ES-I3 (cell line): ENCODE results near the gene LRPAP1.
"Not testable (repeated sequence)": the region's sequence is repeated elsewhere in the genome, so short reads cannot be mapped to it uniquely, and the experiment has no call there.

Experiments
- H3K36me3 ChIP-seq: 2 replicates; pipeline ENCODE4 v1.6.1; 2013; ENCODE audit warnings: mild to moderate bottlenecking, low read length, control low read depth, moderate library complexity; ENCODE audit not compliant: insufficient read depth
- H3K4me1 ChIP-seq: 2 replicates; pipeline ENCODE4 v1.6.1; 2013; ENCODE audit warnings: mild to moderate bottlenecking, control low read depth, low read length; ENCODE audit not compliant: insufficient read depth
- H3K9ac ChIP-seq: 2 replicates; pipeline ENCODE4 v1.6.1; 2013; ENCODE audit warnings: low read depth, mild to moderate bottlenecking, low read length, moderate library complexity
- H3K9me3 ChIP-seq: 2 replicates; pipeline ENCODE4 v1.6.1; 2013; ENCODE audit warnings: mild to moderate bottlenecking, low read length, moderate library complexity; ENCODE audit not compliant: control insufficient read depth, insufficient read depth

LRPAP1 gene

GRCh38 chr4:3550792-3551325 lies 18.6 kb upstream of the LRPAP1 start:
- H3K36me3 ChIP-seq, H3K9me3 ChIP-seq, H3K9ac ChIP-seq, H3K4me1 ChIP-seq: not testable (repeated sequence)

GRCh38 chr4:3550041-3550440 lies 17.8 kb upstream of the LRPAP1 start:
- H3K9me3 ChIP-seq, H3K9ac ChIP-seq, H3K36me3 ChIP-seq, H3K4me1 ChIP-seq: not testable (repeated sequence)

- H3K9me3 ChIP-seq, H3K36me3 ChIP-seq, H3K4me1 ChIP-seq, H3K9ac ChIP-seq: not testable (repeated sequence)
Measured at GRCh38 chr4:3549694-3550001, 17.4 kb upstream of the LRPAP1 start.

- H3K36me3 ChIP-seq, H3K9ac ChIP-seq, H3K4me1 ChIP-seq, H3K9me3 ChIP-seq: not testable (repeated sequence)
Measured at GRCh38 chr4:3548991-3549693, 16.9 kb upstream of the LRPAP1 start.

GRCh38 chr4:3546721-3547120 lies 14.5 kb upstream of the LRPAP1 start:
- not testable (repeated sequence) for H3K9me3 ChIP-seq, H3K9ac ChIP-seq, H3K4me1 ChIP-seq, H3K36me3 ChIP-seq

GRCh38 chr4:3545351-3545750 lies 13.1 kb upstream of the LRPAP1 start:
- H3K36me3 ChIP-seq, H3K9ac ChIP-seq, H3K4me1 ChIP-seq: not testable (repeated sequence)

GRCh38 chr4:3544259-3545025 lies 12.2 kb upstream of the LRPAP1 start:
- not testable (repeated sequence) for H3K9ac ChIP-seq, H3K4me1 ChIP-seq

More at GRCh38 chr4:3545351-3545750, 13.1 kb upstream of the LRPAP1 start:
- H3K9me3 ChIP-seq: not testable (repeated sequence)

GRCh38 chr4:3543415-3543814 lies 11.2 kb upstream of the LRPAP1 start:
- not testable (repeated sequence) for H3K9me3 ChIP-seq, H3K4me1 ChIP-seq, H3K36me3 ChIP-seq, H3K9ac ChIP-seq

More at GRCh38 chr4:3544259-3545025, 12.2 kb upstream of the LRPAP1 start:
- H3K9me3 ChIP-seq, H3K36me3 ChIP-seq: not testable (repeated sequence)

- not testable (repeated sequence) for H3K9ac ChIP-seq
Measured at GRCh38 chr4:3538906-3539305, 6.7 kb upstream of the LRPAP1 start.

GRCh38 chr4:3535812-3536211 lies 3.6 kb upstream of the LRPAP1 start:
- H3K4me1 ChIP-seq, H3K9ac ChIP-seq, H3K36me3 ChIP-seq, H3K9me3 ChIP-seq: not testable (repeated sequence)

More at GRCh38 chr4:3538906-3539305, 6.7 kb upstream of the LRPAP1 start:
- H3K36me3 ChIP-seq, H3K9me3 ChIP-seq, H3K4me1 ChIP-seq: not testable (repeated sequence)

- H3K36me3 ChIP-seq: no peaks in the 10 kb centered on the region
- no peaks in the 10 kb centered on the region; the same call in 1 of the 2 replicates for H3K4me1 ChIP-seq
- H3K9me3 ChIP-seq: no peaks in the 10 kb centered on the region
- H3K9ac ChIP-seq: no peak overlapping the region
Measured at GRCh38 chr4:3533423-3533820, 1.2 kb upstream of the LRPAP1 start.

- no peaks in the 10 kb centered on the region; the same call in 1 of the 2 replicates for H3K4me1 ChIP-seq
- no peaks in the 10 kb centered on the region for H3K9me3 ChIP-seq
- peak overlapping the region; percentile 53; the same call in 1 of the 2 replicates for H3K9ac ChIP-seq
- no peaks in the 10 kb centered on the region for H3K36me3 ChIP-seq
Measured at GRCh38 chr4:3532751-3533422, 665 bp upstream of the LRPAP1 start.

- H3K9me3 ChIP-seq: no peaks in the 10 kb centered on the region
- H3K4me1 ChIP-seq: no peaks in the 10 kb centered on the region; the same call in 1 of the 2 replicates
- H3K9ac ChIP-seq: peak overlapping the region; percentile 72
- no peaks in the 10 kb centered on the region for H3K36me3 ChIP-seq
Measured at GRCh38 chr4:3531318-3531878, 824 bp downstream of the LRPAP1 start.

GRCh38 chr4:3530663-3531254 lies 1.5 kb downstream of the LRPAP1 start:
- Histone ChIP-seq H3K9me3 (no peaks in the 10 kb centered on the region), H3K36me3 (no peaks in the 10 kb centered on the region), H3K4me1 (no peaks in the 10 kb centered on the region; the same call in 1 of the 2 replicates), H3K9ac (peak overlapping the region; percentile 72; the same call in 1 of the 2 replicates)
